Breast epithelium (tissue), 4 donors: ENCODE measurements around the gene IMPG1. TPM values are rescaled to one million over a fixed set of nuclear protein-coding genes. Genes with fewer than 3 reads are reported as not detected.

ENCODE experiments used
- DNase-seq, 2 donors: peaks; one replicate each; pipeline ENCODE4 v3.0.0-alpha.2; 2019; ENCODE audit warnings: low spot score in 2 of 2
- H3K27ac ChIP-seq, 2 donors: fragments of 200-600 bp; sonication (generic) in 1 of 2; one replicate each; pipeline ENCODE4 v1.5.1; 2016 to 2019; ENCODE audit warnings: mild to moderate bottlenecking in 1 of 2
- H3K27me3 ChIP-seq, 2 donors: fragments of 200-600 bp; sonication (generic) in 1 of 2; one replicate each; pipeline versions ENCODE4 v1.5.1 to v1.6.0; 2017 to 2019; ENCODE audit warnings: control low read depth in 1 of 2, mild to moderate bottlenecking in 1 of 2
- H3K36me3 ChIP-seq: fragments of 200-600 bp; one replicate; pipeline ENCODE4 v1.5.1; 2019
- H3K4me1 ChIP-seq, 2 donors: fragments of 200-600 bp; sonication (generic); one replicate each; pipeline ENCODE4 v1.5.1; 2016 to 2019; ENCODE audit warnings: control low read depth in 1 of 2
- H3K4me3 ChIP-seq, 3 donors: fragments of 200-600 bp; sonication (generic); 1 replicate in 2 of 3; 2 replicates in 1 of 3; pipeline ENCODE4 v1.5.1; 2016 to 2019; ENCODE audit warnings: mild to moderate bottlenecking in 3 of 3, moderate library complexity in 2 of 3
- H3K9me3 ChIP-seq, 2 donors: fragments of 200-600 bp; sonication (generic) in 1 of 2; one replicate each; pipeline ENCODE4 v1.5.1; 2016 to 2019; ENCODE audit warnings: control low read depth in 1 of 2
- POLR2A ChIP-seq: fragments of 450-650 bp; IDR thresholded peaks from one replicate; pipeline ENCODE4 v1.6.1; 2016; ENCODE audit warnings: antibody characterized with exemption, mild to moderate bottlenecking, moderate library complexity
- POLR2AphosphoS5 ChIP-seq, 3 donors: sonication (generic); formaldehyde crosslinking; IDR thresholded peaks; one replicate each; pipeline ENCODE4 v1.6.1; 2017; ENCODE audit warnings: antibody characterized with exemption in 3 of 3
- intact Hi-C: fragments of 100-400 bp; cut with DNase I; formaldehyde crosslinking; loops from one replicate; pipeline ENCODE4 v1.15.1; 2023; ENCODE audit warnings: low total_unique reads
- total RNA-seq, 3 donors: library from RNA; depleted of rRNA; stranded (reverse); fragments of >200 nt; gene quantifications; one replicate each; pipeline ENCODE4 v1.1.0, GENCODE V29; 2016
- TF ChIP-seq, protein P1 (sequence below), 3 donors: fragments of 450-650 bp; IDR thresholded peaks; one replicate each; pipeline ENCODE4 v1.5.1; 2016 to 2017; ENCODE audit warnings: antibody characterized with exemption in 3 of 3, mild to moderate bottlenecking in 3 of 3, moderate library complexity in 3 of 3

Gene IMPG1
- total RNA-seq, 3 donors from 2014 or later: not detected

- H3K4me3 ChIP-seq: no peak overlapping the region
- no peaks in the 10 kb centered on the region for H3K4me1 ChIP-seq
- TF ChIP-seq POLR2A: no peak
- TF ChIP-seq, protein P1, sequence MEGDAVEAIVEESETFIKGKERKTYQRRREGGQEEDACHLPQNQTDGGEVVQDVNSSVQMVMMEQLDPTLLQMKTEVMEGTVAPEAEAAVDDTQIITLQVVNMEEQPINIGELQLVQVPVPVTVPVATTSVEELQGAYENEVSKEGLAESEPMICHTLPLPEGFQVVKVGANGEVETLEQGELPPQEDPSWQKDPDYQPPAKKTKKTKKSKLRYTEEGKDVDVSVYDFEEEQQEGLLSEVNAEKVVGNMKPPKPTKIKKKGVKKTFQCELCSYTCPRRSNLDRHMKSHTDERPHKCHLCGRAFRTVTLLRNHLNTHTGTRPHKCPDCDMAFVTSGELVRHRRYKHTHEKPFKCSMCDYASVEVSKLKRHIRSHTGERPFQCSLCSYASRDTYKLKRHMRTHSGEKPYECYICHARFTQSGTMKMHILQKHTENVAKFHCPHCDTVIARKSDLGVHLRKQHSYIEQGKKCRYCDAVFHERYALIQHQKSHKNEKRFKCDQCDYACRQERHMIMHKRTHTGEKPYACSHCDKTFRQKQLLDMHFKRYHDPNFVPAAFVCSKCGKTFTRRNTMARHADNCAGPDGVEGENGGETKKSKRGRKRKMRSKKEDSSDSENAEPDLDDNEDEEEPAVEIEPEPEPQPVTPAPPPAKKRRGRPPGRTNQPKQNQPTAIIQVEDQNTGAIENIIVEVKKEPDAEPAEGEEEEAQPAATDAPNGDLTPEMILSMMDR (IDR thresholded peaks at IDR 0.05): no peak
- TF ChIP-seq POLR2AphosphoS5 (IDR thresholded peaks at IDR 0.05): no peak
- H3K27me3 ChIP-seq: no peaks in the 10 kb centered on the region
- no peak for DNase-seq
- no peaks in the 10 kb centered on the region for H3K9me3 ChIP-seq
- intact Hi-C loops: no loop called here
- no peak overlapping the region for H3K27ac ChIP-seq
- no peaks in the 10 kb centered on the region for H3K36me3 ChIP-seq
These were observed 80.5 kb downstream of the IMPG1 start for GRCh38 chr6:75991941-75992340.

DNA sequence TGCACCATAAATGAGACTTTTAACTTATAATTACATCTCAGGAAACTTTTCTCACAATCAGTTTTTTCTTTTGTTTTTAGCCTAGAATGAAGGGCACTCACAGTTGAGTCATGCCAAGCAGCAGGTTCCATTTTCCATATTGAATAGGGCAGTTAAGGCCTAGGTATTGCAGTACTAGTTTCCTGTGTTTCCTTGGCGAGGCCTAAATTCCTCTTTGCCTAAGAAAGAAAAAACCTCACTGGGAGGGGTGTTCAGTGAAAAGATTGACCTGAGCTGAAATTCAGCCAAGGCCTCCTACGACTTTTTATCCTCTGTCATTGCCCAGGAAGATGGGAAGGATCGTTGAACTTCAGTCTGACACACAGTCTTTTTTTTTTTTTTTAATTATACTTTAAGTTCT lies 85.5 kb downstream of the IMPG1 start:
- TF ChIP-seq POLR2AphosphoS5 (IDR thresholded peaks at IDR 0.05): no peak
- TF ChIP-seq POLR2A: no peak
- TF ChIP-seq, protein P1 (IDR thresholded peaks at IDR 0.05): no peak
- Histone ChIP-seq H3K27ac (no peak overlapping the region), H3K36me3 (no peaks in the 10 kb centered on the region), H3K4me3 (no peak overlapping the region), H3K27me3 (no peaks in the 10 kb centered on the region), H3K4me1 (no peaks in the 10 kb centered on the region), H3K9me3 (no peaks in the 10 kb centered on the region)
- intact Hi-C loops: no loop called here
- DNase-seq: no peak

- Histone ChIP-seq H3K4me1 (no peaks in the 10 kb centered on the region), H3K27ac (no peak overlapping the region), H3K36me3 (no peaks in the 10 kb centered on the region), H3K9me3 (no peaks in the 10 kb centered on the region), H3K4me3 (no peak overlapping the region), H3K27me3 (no peaks in the 10 kb centered on the region)
- DNase-seq: no peak
- TF ChIP-seq POLR2A (no peak), POLR2AphosphoS5 (IDR thresholded peaks at IDR 0.05) (no peak)
- TF ChIP-seq, protein P1 (IDR thresholded peaks at IDR 0.05): no peak
- intact Hi-C loops: no loop called here
These were observed 96.6 kb downstream of the IMPG1 start for GRCh38 chr6:75975904-75976303.

- no peak overlapping the region for H3K4me3 ChIP-seq
- intact Hi-C loops: no loop called here
- no peaks in the 10 kb centered on the region for H3K4me1 ChIP-seq
- no peaks in the 10 kb centered on the region for H3K36me3 ChIP-seq
- H3K27ac ChIP-seq: no peak overlapping the region
- DNase-seq: no peak
- no peaks in the 10 kb centered on the region for H3K27me3 ChIP-seq
- no peaks in the 10 kb centered on the region for H3K9me3 ChIP-seq
- TF ChIP-seq POLR2AphosphoS5 (IDR thresholded peaks at IDR 0.05): no peak
- TF ChIP-seq POLR2A: no peak
- TF ChIP-seq, protein P1 (IDR thresholded peaks at IDR 0.05): no peak
These were observed 102.4 kb downstream of the IMPG1 start for GRCh38 chr6:75970093-75970492.

DNA sequence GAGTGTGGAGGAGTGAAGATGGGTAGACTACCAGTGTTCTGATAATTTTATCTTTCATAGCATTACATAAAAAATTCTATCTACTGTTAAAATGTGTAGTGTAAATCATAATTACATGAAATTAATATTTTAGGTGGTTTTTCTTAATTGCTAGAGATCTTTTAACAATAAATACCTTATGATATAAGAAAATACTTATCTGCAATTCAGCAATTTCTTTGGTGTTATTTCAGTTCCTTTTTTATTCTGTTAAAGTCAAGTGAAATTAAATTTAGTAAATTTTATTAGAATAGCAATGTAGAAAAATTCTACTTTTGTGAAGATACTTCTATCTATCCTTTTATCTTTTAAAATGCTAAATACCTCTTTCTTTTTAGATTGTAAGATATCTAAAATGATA lies 104.3 kb downstream of the IMPG1 start:
- TF ChIP-seq POLR2AphosphoS5 (IDR thresholded peaks at IDR 0.05): no peak
- TF ChIP-seq, protein P1 (IDR thresholded peaks at IDR 0.05): no peak
- TF ChIP-seq POLR2A: no peak
- Histone ChIP-seq H3K4me3 (no peak overlapping the region), H3K27me3 (no peaks in the 10 kb centered on the region), H3K9me3 (no peaks in the 10 kb centered on the region), H3K36me3 (no peaks in the 10 kb centered on the region), H3K4me1 (no peaks in the 10 kb centered on the region), H3K27ac (no peak overlapping the region)
- no peak for DNase-seq
- intact Hi-C loops: no loop called here
